Kidney tubule cell (primary cell): ENCODE data around the gene CLDN10.
A peak's percentile ranks its signal among the peaks of the same experiment; 100 is the strongest.
"Not testable (repeated sequence)": the region's sequence is repeated elsewhere in the genome, so short reads cannot be mapped to it uniquely, and the experiment has no call there.

Experiments used
- DNase-seq: peaks from one replicate; pipeline ENCODE4 v3.0.0-alpha.2; 2018; ENCODE audit warnings: low spot score

The CLDN10 gene

GRCh38 chr13:95552539-95553441, at the start of gene CLDN10:
Gene CLDN10, plus strand, starts transcription at chr13:95552720. Its CDS starts 34 bp downstream, at chr13:95552754.
- DNase-seq = no peak

GRCh38 chr13:95503662-95504061, 48.9 kb upstream of the CLDN10 start:
- no peak for DNase-seq

GRCh38 chr13:95505265-95505664, 47.3 kb upstream of the CLDN10 start:
- peak; percentile 36 for DNase-seq

- no peak for DNase-seq
These were observed 46.5 kb upstream of the CLDN10 start for GRCh38 chr13:95505986-95506385.

GRCh38 chr13:95507991-95508390, 44.5 kb upstream of the CLDN10 start:
- no peak for DNase-seq

- no peak for DNase-seq
These were observed 43.5 kb upstream of the CLDN10 start for GRCh38 chr13:95508996-95509395.

GRCh38 chr13:95509521-95510310, 42.8 kb upstream of the CLDN10 start:
- peak; percentile 73 for DNase-seq

- DNase-seq = no peak
These were observed 41.6 kb upstream of the CLDN10 start for GRCh38 chr13:95510950-95511349.

- no peak for DNase-seq
These were observed 40.1 kb upstream of the CLDN10 start for GRCh38 chr13:95512424-95512823.

GRCh38 chr13:95512957-95513356, 39.6 kb upstream of the CLDN10 start:
- no peak for DNase-seq

- DNase-seq = not testable (repeated sequence)
These were observed 36.9 kb upstream of the CLDN10 start for GRCh38 chr13:95515606-95516005.

GRCh38 chr13:95516021-95516420, 36.5 kb upstream of the CLDN10 start:
- no peak for DNase-seq

- no peak for DNase-seq
These were observed 36.0 kb upstream of the CLDN10 start for GRCh38 chr13:95516492-95516891.

GRCh38 chr13:95523598-95523997, 28.9 kb upstream of the CLDN10 start:
- DNase-seq = no peak

GRCh38 chr13:95524264-95524901, 28.1 kb upstream of the CLDN10 start:
- no peak for DNase-seq

- DNase-seq = no peak
These were observed 24.6 kb upstream of the CLDN10 start for GRCh38 chr13:95527955-95528354.

GRCh38 chr13:95530178-95530577, 22.3 kb upstream of the CLDN10 start:
- DNase-seq = peak; percentile 79

- DNase-seq = peak; percentile 61
These were observed 18.9 kb upstream of the CLDN10 start for GRCh38 chr13:95533545-95534160.

GRCh38 chr13:95535243-95535642, 17.3 kb upstream of the CLDN10 start:
- DNase-seq = peak; percentile 97

GRCh38 chr13:95536632-95537241, 15.8 kb upstream of the CLDN10 start:
- DNase-seq = peak; percentile 50

- DNase-seq = peak; percentile 22
These were observed 11.6 kb upstream of the CLDN10 start for GRCh38 chr13:95540888-95541287.

GRCh38 chr13:95541308-95541707, 11.2 kb upstream of the CLDN10 start:
- DNase-seq = no peak
